OCI-LY7 (cell line): ENCODE results near the gene LAMTOR4.

Experiments
- CTCF ChIP-seq: fragments of 200-600 bp; sonication (generic); conservative IDR thresholded peaks from 2 replicates; pipeline ENCODE4 v1.5.1; 2014; ENCODE audit warnings: mild to moderate bottlenecking, antibody characterized with exemption, low read length, moderate library complexity, mixed read lengths
- EZH2phosphoT487 ChIP-seq: fragments of 200-600 bp; sonication (generic); IDR thresholded peaks from 2 replicates; pipeline ENCODE4 v1.6.1; 2018; ENCODE audit warnings: low read depth, borderline replicate concordance, mild to moderate bottlenecking, mixed run types, antibody characterized with exemption, low read length, moderate library complexity, mixed read lengths

- TF ChIP-seq CTCF = no peak
- no peak for TF ChIP-seq EZH2phosphoT487
Measured at GRCh38 chr7:100155553-100156317, 7.0 kb downstream of the LAMTOR4 start.
